A549 treated with ZK216348 at 1 μM for 4 hours (cell line): Measurements from ENCODE around the gene PSG3. TPM values are rescaled to one million over a fixed set of nuclear protein-coding genes. Genes with fewer than 3 reads are reported as not detected.

Experiments
- total RNA-seq: library from RNA; stranded (reverse); fragments of 200-300 nt; extraction: Qiagen RNA extraction; gene quantifications from 5 replicates; pipeline ENCODE4 v1.2.3, GENCODE V29; 2022; ENCODE audit warnings: low read depth

The PSG3 gene
- total RNA-seq, result 0.12 to 0.20 TPM (median 0.13 TPM) in 3 of 5 replicates, not detected in the others

GRCh38 chr19:42740381-42740780 is at the start of gene PSG3:
Gene PSG3, minus strand, starts transcription at chr19:42740481. Its CDS starts 97 bp downstream, at chr19:42740384.

Other genes starting within 250 kb of the PSG3 start
- gene CEACAM1, start 212.0 kb downstream of the PSG3 start, total RNA-seq, result 1.3 to 2.4 TPM (median 2.3 TPM) in 5 replicates
- gene CEACAM8, start 145.6 kb downstream of the PSG3 start, total RNA-seq, result not detected in 5 replicates
- 0.14 to 0.19 TPM (median 0.16 TPM) in 4 of 5 replicates, not detected in the other for gene PSG8, start 25.2 kb upstream of the PSG3 start, total RNA-seq
- gene PSG1, start 139.2 kb upstream of the PSG3 start, total RNA-seq, result 0.20 to 0.56 TPM (median 0.26 TPM) in 5 replicates
- gene PSG6, start 177.4 kb upstream of the PSG3 start, total RNA-seq, result not detected in 5 replicates
- 0.14 to 0.29 TPM in 2 of 5 replicates, not detected in the others for gene PSG7, start 196.7 kb upstream of the PSG3 start, total RNA-seq